NCI-H748 treated with DMSO at 0.1 percent for 48 hours (cell line): ENCODE measurements around the gene VGLL2.

Experiments used
- DNase-seq: peaks from one replicate; lab custom pipeline; 2025; lab: John Stamatoyannopoulos, UW

VGLL2 gene

GRCh38 chr6:117269638-117270054, 4.3 kb downstream of the VGLL2 start:
- no peak for DNase-seq

DNA sequence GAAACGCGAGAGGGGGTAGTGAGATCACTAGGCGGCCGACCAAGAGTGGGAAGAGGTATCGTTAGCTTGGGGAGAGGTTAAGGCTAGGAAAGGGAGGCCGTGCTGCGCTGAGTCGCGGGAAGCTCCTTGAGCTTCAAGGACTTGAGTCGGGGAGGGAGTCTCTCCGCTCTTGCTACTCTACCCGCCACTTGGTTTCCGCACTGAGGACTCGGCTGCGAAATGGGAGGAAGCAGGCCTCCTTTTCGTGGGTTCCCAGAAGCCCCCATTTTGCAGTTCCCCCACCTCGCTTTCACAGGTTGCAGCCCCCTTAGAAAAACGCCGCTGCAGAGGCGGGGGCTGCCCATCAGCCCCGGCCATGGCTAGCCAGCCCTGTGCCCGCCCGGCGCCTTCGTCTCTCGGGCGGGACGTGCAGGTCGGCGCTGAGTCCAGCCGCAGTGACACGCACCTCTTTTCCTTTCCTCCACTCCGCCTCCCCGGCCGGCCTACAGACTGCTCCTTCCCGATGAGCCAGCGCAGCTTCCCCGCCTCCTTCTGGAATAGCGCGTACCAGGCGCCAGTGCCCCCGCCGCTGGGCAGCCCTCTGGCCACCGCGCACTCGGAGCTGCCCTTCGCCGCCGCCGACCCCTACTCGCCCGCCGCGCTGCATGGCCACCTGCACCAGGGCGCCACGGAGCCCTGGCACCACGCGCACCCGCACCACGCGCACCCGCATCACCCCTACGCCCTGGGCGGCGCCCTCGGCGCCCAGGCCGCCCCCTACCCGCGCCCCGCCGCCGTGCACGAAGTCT, 4.9 kb downstream of the VGLL2 start:
- no peak for DNase-seq

DNA sequence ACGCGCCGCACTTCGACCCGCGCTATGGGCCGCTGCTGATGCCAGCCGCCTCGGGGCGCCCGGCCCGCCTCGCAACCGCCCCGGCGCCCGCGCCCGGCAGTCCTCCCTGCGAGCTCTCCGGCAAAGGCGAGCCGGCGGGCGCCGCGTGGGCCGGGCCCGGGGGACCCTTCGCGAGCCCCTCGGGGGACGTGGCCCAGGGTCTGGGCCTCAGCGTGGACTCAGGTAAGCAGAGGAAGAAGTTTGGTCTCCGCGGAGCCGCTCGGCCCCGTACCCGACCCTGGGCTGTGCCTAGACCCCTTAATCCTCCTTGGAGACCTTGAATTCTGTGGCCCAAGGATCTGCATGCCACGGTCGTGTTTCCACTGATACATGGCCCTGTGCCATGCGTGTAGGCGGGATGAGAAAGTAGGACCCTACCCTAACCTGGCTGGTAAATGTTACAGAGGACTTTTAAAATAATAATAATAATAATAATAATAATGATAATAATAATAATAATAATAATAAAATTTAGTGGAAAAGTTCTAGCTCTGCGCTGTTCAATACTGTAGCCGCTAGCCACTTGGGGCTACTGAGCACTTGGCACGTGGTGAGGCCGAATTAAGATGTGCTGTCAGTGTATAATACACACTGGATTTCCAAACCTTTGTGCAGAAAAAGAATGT, 5.6 kb downstream of the VGLL2 start:
- DNase-seq = no peak

- DNase-seq = no peak
These were observed 6.9 kb downstream of the VGLL2 start for GRCh38 chr6:117272032-117272866.

- no peak for DNase-seq
These were observed 7.5 kb downstream of the VGLL2 start for GRCh38 chr6:117272891-117273290.

DNA sequence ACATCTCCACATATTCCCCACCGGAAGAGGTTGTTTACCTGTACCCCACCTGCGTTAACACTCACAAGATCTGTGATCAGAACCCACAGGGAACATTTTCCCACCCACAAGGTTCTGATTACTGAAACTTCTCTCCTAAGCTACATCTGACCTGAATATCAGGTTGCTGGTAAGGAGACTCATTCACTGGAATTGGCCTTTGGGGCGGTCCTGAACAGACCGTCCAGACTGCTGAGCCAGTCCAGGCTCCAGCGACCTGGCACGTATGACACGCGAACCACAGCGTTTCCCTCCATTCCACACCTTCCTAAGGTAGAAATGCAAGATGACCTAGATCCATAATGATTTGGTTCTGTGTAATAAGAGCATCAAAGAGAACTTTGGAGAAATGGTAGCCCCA, 9.8 kb downstream of the VGLL2 start:
- no peak for DNase-seq

DNA sequence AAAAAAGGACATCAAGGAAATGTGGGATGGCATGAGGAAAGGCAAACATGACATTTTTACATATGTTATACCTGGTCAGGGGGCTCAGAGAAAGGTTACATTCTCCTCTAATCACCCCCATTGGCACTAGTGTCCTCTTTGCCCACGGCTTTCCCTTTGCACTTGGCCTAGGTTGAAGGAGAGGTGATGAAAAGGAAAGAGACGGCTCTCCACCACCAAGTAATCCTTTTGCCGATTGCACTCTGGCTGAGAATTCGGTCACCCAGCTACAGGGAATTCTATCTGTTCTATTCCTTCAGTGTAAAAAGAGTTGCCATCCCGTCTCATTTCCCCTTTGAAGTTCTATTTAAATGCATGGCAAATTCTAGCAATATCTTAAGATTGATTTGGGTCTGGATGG, 10.4 kb downstream of the VGLL2 start:
- no peak for DNase-seq

DNA sequence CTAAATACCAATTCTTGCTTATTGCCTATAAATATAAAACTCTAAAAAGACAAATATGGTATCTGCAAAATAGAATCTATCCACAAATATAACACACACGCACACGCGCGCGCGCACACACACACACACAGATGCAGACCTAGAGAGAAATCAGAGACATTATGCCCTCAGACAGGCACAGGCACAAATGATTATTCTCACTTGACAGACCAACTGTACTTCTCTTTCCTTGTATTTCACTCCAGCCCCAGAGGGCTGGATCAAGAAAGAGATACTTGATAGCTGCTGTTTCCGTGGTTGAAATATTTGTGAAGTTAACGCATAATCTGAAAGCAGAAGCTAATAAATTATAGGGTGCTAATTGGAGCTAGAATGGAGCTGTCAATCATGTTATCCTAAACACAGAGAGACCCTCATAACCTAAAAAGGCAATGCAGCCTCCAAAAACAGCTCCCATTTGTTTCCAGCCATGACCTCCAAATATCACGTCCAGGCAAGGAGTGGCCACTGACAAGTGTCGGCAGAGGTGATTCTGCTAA, 11.5 kb downstream of the VGLL2 start:
- DNase-seq = no peak

GRCh38 chr6:117280922-117281321, 15.6 kb downstream of the VGLL2 start:
- DNase-seq = no peak

- no peak for DNase-seq
These were observed 22.8 kb downstream of the VGLL2 start for GRCh38 chr6:117288083-117288715.

DNA sequence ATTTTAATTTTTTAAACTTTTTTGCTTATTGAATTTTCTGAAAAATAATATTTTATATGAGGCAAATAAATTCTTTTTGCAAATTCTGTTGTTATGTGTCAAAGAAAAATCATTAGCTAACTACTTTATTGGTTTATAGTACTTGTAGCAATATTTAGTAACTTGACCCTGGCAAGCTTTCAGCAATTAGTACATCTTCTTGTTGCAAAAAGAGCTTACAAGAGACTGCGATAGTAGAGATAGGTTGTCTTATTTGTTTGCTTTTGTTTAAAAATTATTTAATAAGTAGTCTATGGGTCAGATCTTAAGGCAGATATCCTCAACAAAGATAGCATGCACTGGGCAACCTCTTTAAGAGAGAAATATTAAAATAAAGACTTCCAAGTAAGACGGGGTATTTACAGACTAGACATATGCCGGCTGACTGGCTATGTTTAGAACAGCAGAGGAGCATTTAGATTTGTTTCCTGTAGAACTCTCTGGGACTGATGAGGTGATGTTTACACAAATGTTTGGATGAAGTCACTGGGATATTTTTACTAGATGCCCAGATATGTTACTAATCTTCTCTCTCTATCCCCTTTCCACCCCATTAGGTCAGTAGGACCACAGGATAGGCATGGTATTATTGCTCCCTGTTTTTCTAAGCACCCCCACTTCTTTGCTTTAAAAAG, 25.0 kb downstream of the VGLL2 start:
- DNase-seq = no peak

GRCh38 chr6:117298941-117299340, 33.6 kb downstream of the VGLL2 start:
- no peak for DNase-seq

DNA sequence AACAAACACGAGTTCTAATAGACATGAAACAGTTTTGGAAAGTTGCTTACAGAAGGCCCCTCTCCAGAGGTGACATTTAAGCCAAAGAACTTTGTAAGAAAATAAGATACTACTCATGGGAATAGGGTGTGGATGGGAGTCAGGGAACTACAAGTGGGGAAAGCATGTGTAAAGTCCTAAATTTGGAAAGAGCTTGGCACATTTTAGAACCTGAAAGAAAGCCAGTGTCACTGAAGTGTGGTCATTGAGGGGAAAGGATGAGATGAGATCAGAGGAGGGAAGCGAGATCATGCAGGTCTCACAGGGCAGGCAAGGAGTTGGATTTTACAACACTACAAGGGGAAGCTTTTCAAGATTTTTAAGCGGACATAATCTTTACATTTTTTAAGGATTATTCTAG, 38.0 kb downstream of the VGLL2 start:
- DNase-seq = no peak

- DNase-seq = no peak
These were observed 39.1 kb downstream of the VGLL2 start for GRCh38 chr6:117304446-117304845.

- DNase-seq = no peak
These were observed 41.0 kb downstream of the VGLL2 start for GRCh38 chr6:117306227-117306790.

- DNase-seq = no peak
These were observed 42.3 kb downstream of the VGLL2 start for GRCh38 chr6:117307655-117308054.

DNA sequence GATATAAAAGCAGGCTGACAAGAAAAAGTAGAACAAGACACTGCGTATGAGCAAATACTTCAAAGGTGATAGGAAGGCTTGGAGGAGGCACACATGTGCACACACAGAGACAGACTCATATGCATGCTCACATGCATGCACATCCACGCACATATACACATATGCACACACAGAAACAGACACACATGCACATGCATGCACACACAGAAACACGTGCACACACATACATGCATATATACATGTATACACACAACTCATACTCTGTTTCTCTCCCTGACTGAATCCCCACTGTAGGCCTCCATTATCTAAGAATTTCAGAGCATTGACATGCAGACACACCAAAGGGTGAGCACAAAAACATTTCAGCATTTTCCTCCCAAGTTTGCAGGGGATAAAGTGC, 43.7 kb downstream of the VGLL2 start:
- DNase-seq = no peak

DNA sequence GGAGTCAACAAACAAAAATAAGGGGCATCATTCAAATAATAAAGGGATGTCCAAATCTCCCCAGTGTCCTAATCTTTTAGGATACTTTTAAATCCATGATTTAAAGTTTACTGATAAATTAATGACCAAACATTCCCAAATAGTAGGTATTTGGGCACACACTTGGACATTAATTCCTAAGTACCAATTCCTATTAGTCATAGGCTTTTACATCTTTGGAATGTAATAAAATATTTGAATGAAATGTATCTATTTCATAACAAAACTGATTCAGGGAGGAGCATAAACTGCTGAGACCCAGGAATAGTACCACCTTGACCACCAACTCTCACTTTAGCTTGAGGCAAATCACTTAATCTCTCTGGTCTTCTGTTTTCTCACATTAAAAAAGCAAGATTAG, 44.3 kb downstream of the VGLL2 start:
- DNase-seq = no peak

GRCh38 chr6:117311310-117311709, 46.0 kb downstream of the VGLL2 start:
- DNase-seq = no peak

GRCh38 chr6:117311726-117312125, 46.4 kb downstream of the VGLL2 start:
- DNase-seq = no peak

GRCh38 chr6:117317261-117317660, 51.9 kb downstream of the VGLL2 start:
- DNase-seq = no peak
